NB4 (cell line): ENCODE measurements around the gene MEX3A.

ENCODE experiments used
- CTCF ChIP-seq: IDR thresholded peaks from one replicate; pipeline ENCODE4 v1.5.1; 2012; ENCODE audit warnings: low read depth, low read length
- MYC ChIP-seq: IDR thresholded peaks from 2 replicates; pipeline ENCODE4 v1.6.1; 2011; ENCODE audit warnings: low read depth, low read length
- POLR2A ChIP-seq: IDR thresholded peaks from 2 replicates; pipeline ENCODE4 v1.6.1; 2011; ENCODE audit warnings: mild to moderate bottlenecking; ENCODE audit not compliant: insufficient read length; ENCODE audit errors: extremely low read depth
- TF ChIP-seq, protein P1 (sequence below): IDR thresholded peaks from 2 replicates; pipeline ENCODE4 v1.6.1; 2011; ENCODE audit warnings: low read depth, low read length

GRCh38 chr1:156098784-156099183 lies 16.5 kb upstream of the MEX3A start:
- TF ChIP-seq CTCF (no peak), POLR2A (no peak), MYC (no peak)
- TF ChIP-seq, protein P1, sequence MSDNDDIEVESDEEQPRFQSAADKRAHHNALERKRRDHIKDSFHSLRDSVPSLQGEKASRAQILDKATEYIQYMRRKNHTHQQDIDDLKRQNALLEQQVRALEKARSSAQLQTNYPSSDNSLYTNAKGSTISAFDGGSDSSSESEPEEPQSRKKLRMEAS, result no peak
